HepG2 (cell line): ENCODE results near the gene KRT15. TPM values are rescaled to one million over a fixed set of nuclear protein-coding genes. Genes with fewer than 3 reads are reported as not detected.

Source experiments
- ATAC-seq: fragments of 200-7000 bp; cut with Tn5 transposase; 3 replicates; pipeline ENCODE4 v1.9.1; 2020; ENCODE audit warnings: mild to moderate bottlenecking, moderate library complexity
- BruUV-seq: library from RNA; stranded (reverse); fragments of 400-500 nt; replicated peaks from 2 replicates; lab custom pipeline; 2021; lab: Mats Ljungman, UMichigan
- CTCF ChIA-PET: fragments of 300-600 bp; formaldehyde crosslinking; extraction: SDS; loops from one replicate; lab custom pipeline; 2021; ENCODE audit warnings: low total read pairs, inconsistent platforms, low intra/inter-chr PET ratio; lab: Yijun Ruan, JAX
- POLR2A ChIA-PET: fragments of 350-600 bp; sonication (Branson Sonifier 250); formaldehyde crosslinking; loops from one replicate; lab custom pipeline; 2020; ENCODE audit warnings: antibody characterized with exemption, inconsistent platforms; lab: Yijun Ruan, JAX
- DNase-seq: peaks from one replicate; pipeline ENCODE4 v3.0.0-alpha.2; 2015; ENCODE audit warnings: low spot score
- FAIRE-seq: peaks from 3 replicates; lab custom pipeline; 2011; peaks lifted over from hg19 to GRCh38; lab: Jason Lieb, UNC
- H2AFZ ChIP-seq: one replicate; pipeline ENCODE4 v1.6.1; 2011; ENCODE audit warnings: low read length, inconsistent platforms
- H3K27ac ChIP-seq: fragments of 300-600 bp; 3 replicates; pipeline ENCODE4 v1.8.0; 2011; ENCODE audit warnings: mixed run types, mild to moderate bottlenecking, mixed read lengths, low read length, inconsistent platforms; ENCODE audit not compliant: insufficient read depth; ENCODE audit errors: extremely low read length
- H3K27me3 ChIP-seq, 2 experiments: fragments of 200-600 bp in 1 of 2; 2 replicates in 1 of 2; 3 replicates in 1 of 2; pipeline versions ENCODE4 v1.6.0 to v1.8.0; 2011; ENCODE audit warnings: low read length in 2 of 2, mild to moderate bottlenecking in 2 of 2, moderate library complexity in 2 of 2, inconsistent platforms in 1 of 2; ENCODE audit not compliant: insufficient read depth in 2 of 2, control insufficient read depth in 1 of 2
- H3K36me3 ChIP-seq, 2 experiments: fragments of 200-600 bp in 1 of 2; replicated peaks in 1 of 2; 2 replicates in 1 of 2; 3 replicates in 1 of 2; pipeline versions ENCODE4 v1.5.1 to v1.8.0; 2011; ENCODE audit warnings: low read length in 2 of 2, inconsistent platforms in 1 of 2; ENCODE audit not compliant: insufficient read depth in 2 of 2, control insufficient read depth in 1 of 2
- H3K4me1 ChIP-seq: 2 replicates; pipeline ENCODE4 v1.5.1; 2012; ENCODE audit warnings: low read length, inconsistent platforms; ENCODE audit not compliant: insufficient read depth
- H3K4me2 ChIP-seq: 2 replicates; pipeline ENCODE4 v1.6.0; 2011; ENCODE audit warnings: low read depth, low read length, inconsistent platforms
- H3K4me3 ChIP-seq, 3 experiments: fragments of 200-600 bp in 1 of 3; sonication (generic), shearing (Covaris generic) in 1 of 3; replicated peaks in 1 of 3; 2 replicates each; pipeline ENCODE4 v1.5.1; 2011 to 2016; ENCODE audit warnings: low read length in 3 of 3, inconsistent platforms in 2 of 3, low read depth in 2 of 3, mild to moderate bottlenecking in 2 of 3, control low read depth in 1 of 3, mixed read lengths in 1 of 3; ENCODE audit not compliant: insufficient read depth in 1 of 3
- H3K79me2 ChIP-seq: one replicate; pipeline ENCODE4 v1.6.1; 2011; ENCODE audit warnings: low read length, inconsistent platforms; ENCODE audit not compliant: insufficient read depth
- H3K9ac ChIP-seq: 2 replicates; pipeline ENCODE4 v1.6.0; 2011; ENCODE audit warnings: mild to moderate bottlenecking, low read depth, low read length, inconsistent platforms; ENCODE audit not compliant: insufficient read depth
- H3K9me3 ChIP-seq: 2 replicates; pipeline ENCODE4 v1.5.1; 2012; ENCODE audit warnings: mild to moderate bottlenecking, low read length
- H4K20me1 ChIP-seq: 2 replicates; pipeline ENCODE4 v1.6.0; 2011; ENCODE audit warnings: inconsistent platforms, mild to moderate bottlenecking, low read length, moderate library complexity; ENCODE audit not compliant: insufficient read depth
- ATAD3A ChIP-seq: sonication (generic); formaldehyde crosslinking; IDR thresholded peaks from 2 replicates; pipeline ENCODE4 v1.4.0; 2020; ENCODE audit warnings: missing genetic modification reagents
- CHD2 ChIP-seq: IDR thresholded peaks from 2 replicates; pipeline ENCODE4 v1.6.1; 2011; ENCODE audit warnings: low read depth, low read length, improper control_type of control experiment
- GABPB1 ChIP-seq: IDR thresholded peaks from 2 replicates; pipeline ENCODE4 v1.6.1; 2016; ENCODE audit warnings: mild to moderate bottlenecking, missing genetic modification reagents, moderate library complexity, missing compliant biosample characterization
- HOXA3 ChIP-seq: sonication (generic); formaldehyde crosslinking; IDR thresholded peaks from 2 replicates; pipeline ENCODE4 v1.5.0; 2020; ENCODE audit warnings: missing genetic modification reagents
- ISL2 ChIP-seq: sonication (generic); formaldehyde crosslinking; IDR thresholded peaks from 2 replicates; pipeline ENCODE4 v1.5.0; 2020; ENCODE audit warnings: missing genetic modification reagents
- MXD4 ChIP-seq: IDR thresholded peaks from 2 replicates; pipeline ENCODE4 v1.6.1; 2016; ENCODE audit warnings: mild to moderate bottlenecking, missing biosample characterization, missing genetic modification reagents
- SALL2 ChIP-seq: sonication (generic); formaldehyde crosslinking; IDR thresholded peaks from 2 replicates; pipeline ENCODE4 v1.8.1; 2023; ENCODE audit warnings: mild to moderate bottlenecking, missing genetic modification reagents, inconsistent platforms
- TGIF2 ChIP-seq: IDR thresholded peaks from 2 replicates; pipeline ENCODE4 v1.6.1; 2016; ENCODE audit warnings: control low read depth, missing compliant biosample characterization
- ZBTB4 ChIP-seq: sonication (generic); formaldehyde crosslinking; IDR thresholded peaks from 2 replicates; pipeline ENCODE4 v1.4.0; 2020; ENCODE audit warnings: missing genetic modification reagents, mild to moderate bottlenecking, borderline replicate concordance
- ZBTB46 ChIP-seq: sonication (generic); formaldehyde crosslinking; IDR thresholded peaks from 2 replicates; pipeline ENCODE4 v1.4.0; 2020; ENCODE audit warnings: mild to moderate bottlenecking, missing genetic modification reagents, borderline replicate concordance
- ZNF460 ChIP-seq: sonication (generic); formaldehyde crosslinking; IDR thresholded peaks from 2 replicates; pipeline ENCODE4 v1.5.1; 2020; ENCODE audit warnings: missing genetic modification reagents, mild to moderate bottlenecking, borderline replicate concordance
- WGBS: methylation state at CpG from one replicate; pipeline ENCODE4 v1.1.6; 2017; ENCODE audit warnings: low lambda C conversion rate; 5-methylcytosine and 5-hydroxymethylcytosine counted together
- in situ Hi-C: cut with HindIII; loops from 2 replicates; pipeline ENCODE4 v1.10.0; 2017; ENCODE audit warnings: low pct_unique_long_range_greater_than_20kb; ENCODE audit not compliant: extremely low pct_ligation_motif_present
- intact Hi-C: fragments of 100-400 bp; cut with micrococcal nuclease; formaldehyde crosslinking; loops from one replicate; pipeline ENCODE4 v1.10.0; 2022; ENCODE audit not compliant: unreplicated experiment
- polyA plus RNA-seq, 8 experiments: library from polyadenylated mRNA; depleted of rRNA in 3 of 8; stranded (reverse) in 7 of 8; unstranded in 1 of 8; fragments of >200 nt; fragmentation: Illumina TruSeq in 4 of 8; extraction: Trizol in 4 of 8; gene quantifications; 2 replicates each; pipeline versions ENCODE4 v1.2.1 to v1.2.3, GENCODE V29; 2011 to 2016; ENCODE audit warnings: low read depth in 4 of 8, missing spikeins in 1 of 8, mixed read lengths in 1 of 8; ENCODE audit not compliant: insufficient read depth in 1 of 8
- total RNA-seq, 5 experiments: library from RNA; depleted of rRNA; stranded (reverse); fragments of >200 nt; fragmentation: Illumina TruSeq; extraction: Trizol; gene quantifications; 2 replicates each; pipeline ENCODE4 v1.2.3, GENCODE V29; 2016; ENCODE audit warnings: low read depth in 1 of 5
- TF ChIP-seq, protein P1 (sequence below): sonication (generic); formaldehyde crosslinking; IDR thresholded peaks from 2 replicates; pipeline ENCODE4 v1.4.0; 2020; ENCODE audit warnings: missing genetic modification reagents, borderline replicate concordance

The KRT15 gene
- total and polyA plus RNA-seq, 2 of the 13 experiments (the other 11 are each of a cell fraction or from before 2014, with no cell fraction given) = 0.46 to 0.63 TPM

DNA sequence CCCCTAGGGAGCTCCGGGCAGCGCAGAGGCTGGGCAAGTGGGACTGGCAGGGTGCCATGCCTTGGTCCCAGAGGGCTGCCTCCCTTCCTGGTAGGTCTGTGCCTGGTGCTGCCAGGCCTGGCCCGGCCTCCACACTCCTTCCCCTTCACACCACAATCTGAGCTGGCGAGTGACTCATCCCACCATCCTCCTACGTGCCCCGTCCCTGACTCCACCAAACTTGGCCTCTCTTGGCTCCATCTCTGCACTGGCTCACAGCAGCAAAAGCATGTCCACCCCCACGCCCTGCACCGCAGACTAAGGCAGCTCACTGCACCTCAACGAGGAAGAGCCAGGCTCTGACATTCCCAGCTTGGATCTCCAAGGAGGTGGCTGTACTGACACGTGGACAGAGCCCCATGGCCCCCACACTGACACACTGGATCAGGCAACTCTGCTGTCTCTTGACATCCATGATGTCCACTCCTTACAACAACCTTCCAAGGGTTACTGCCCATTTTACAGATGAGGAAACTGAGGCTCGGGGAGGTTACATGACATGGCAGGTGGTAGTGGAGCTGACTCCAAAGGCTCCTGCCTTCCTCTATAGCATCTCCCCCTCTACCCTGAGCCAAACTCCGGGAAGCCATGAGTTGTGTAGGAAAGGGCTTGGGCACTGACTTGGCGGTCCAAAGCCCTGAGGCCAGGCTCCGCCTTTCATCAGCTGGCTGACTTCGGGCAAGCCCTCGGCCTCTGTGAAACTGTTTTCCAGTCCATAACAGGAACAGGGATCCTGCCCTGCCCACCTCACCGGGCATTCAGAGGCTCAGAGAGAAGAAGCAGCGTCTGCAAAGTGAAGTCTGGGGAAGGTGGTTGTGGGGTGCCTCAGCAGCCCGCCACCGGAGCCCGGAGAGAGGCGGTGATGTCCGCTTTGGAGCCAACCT is 29.5 kb upstream of the KRT15 start (continued):
- TF ChIP-seq ZNF460 (CRISPR knock-in tag) (no peak), ATAD3A (CRISPR knock-in tag) (no peak)
- TF ChIP-seq, protein P1, sequence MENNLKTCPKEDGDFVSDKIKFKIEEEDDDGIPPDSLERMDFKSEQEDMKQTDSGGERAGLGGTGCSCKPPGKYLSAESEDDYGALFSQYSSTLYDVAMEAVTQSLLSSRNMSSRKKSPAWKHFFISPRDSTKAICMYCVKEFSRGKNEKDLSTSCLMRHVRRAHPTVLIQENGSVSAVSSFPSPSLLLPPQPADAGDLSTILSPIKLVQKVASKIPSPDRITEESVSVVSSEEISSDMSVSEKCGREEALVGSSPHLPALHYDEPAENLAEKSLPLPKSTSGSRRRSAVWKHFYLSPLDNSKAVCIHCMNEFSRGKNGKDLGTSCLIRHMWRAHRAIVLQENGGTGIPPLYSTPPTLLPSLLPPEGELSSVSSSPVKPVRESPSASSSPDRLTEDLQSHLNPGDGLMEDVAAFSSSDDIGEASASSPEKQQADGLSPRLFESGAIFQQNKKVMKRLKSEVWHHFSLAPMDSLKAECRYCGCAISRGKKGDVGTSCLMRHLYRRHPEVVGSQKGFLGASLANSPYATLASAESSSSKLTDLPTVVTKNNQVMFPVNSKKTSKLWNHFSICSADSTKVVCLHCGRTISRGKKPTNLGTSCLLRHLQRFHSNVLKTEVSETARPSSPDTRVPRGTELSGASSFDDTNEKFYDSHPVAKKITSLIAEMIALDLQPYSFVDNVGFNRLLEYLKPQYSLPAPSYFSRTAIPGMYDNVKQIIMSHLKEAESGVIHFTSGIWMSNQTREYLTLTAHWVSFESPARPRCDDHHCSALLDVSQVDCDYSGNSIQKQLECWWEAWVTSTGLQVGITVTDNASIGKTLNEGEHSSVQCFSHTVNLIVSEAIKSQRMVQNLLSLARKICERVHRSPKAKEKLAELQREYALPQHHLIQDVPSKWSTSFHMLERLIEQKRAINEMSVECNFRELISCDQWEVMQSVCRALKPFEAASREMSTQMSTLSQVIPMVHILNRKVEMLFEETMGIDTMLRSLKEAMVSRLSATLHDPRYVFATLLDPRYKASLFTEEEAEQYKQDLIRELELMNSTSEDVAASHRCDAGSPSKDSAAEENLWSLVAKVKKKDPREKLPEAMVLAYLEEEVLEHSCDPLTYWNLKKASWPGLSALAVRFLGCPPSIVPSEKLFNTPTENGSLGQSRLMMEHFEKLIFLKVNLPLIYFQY (CRISPR knock-in tag) = no peak

DNA sequence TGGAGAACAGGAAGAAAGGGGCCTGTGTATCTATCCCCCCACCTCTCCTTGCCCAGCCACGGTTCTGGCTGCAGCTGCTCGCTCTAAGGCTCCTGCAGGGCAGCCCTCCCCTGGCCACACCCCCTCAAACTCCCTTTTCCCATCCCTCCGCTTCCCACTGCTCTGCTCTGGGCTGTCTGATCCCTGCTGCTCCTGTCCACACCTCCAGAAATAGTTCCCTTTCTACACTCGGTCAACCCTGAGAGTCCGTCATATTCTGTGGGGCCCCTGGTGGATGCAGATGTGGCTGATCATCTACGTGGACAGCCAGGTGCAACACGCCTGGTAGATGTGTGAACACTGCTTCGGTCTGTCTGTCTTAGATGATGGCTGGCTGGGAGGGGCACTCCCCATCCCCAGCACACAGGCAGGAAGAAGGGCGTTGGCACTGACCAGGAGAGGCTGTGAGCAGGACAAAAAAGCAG is 28.7 kb upstream of the KRT15 start:
- DNase-seq (no peak), FAIRE-seq (no peak), ATAC-seq (no peak)
- H3K36me3 ChIP-seq = no peaks in the 10 kb centered on the region
- ChIA-PET CTCF (interaction anchor here (2.6 to 6.3 kb wide), 2 partner anchors 115 to 691 kb away, joined by 11 to 84 read pairs; no protein-coding TSS in a partner anchor), POLR2A (interaction anchor here (2.8 to 3.3 kb wide), 2 partner anchors 17 to 19 kb away, joined by 8 to 26 read pairs; partner anchors contain the start of gene KRT19)
- peaks cover 48% of the 10 kb centered on the region for H3K4me1 ChIP-seq
- 29% methylated on average over 9 of the region's 9 CpGs for WGBS
- no peaks in the 10 kb centered on the region for H3K79me2 ChIP-seq
- no peak overlapping the region for H2AFZ ChIP-seq
- no peaks in the 10 kb centered on the region for H3K9me3 ChIP-seq
- in situ Hi-C loops (loop anchor here (5.0 kb wide), 2 partner anchors 60 to 115 kb away; partner anchors contain the start of gene KRT36), intact Hi-C loops (no loop called here)
- H3K9ac ChIP-seq = no peak overlapping the region
- no TSS peak for BruUV-seq
- peaks cover 4 to 16% of the 10 kb centered on the region in 2 experiments; a peak in 3 of 5 replicates for H3K27me3 ChIP-seq
- no peak overlapping the region for H3K4me2 ChIP-seq
- H3K27ac ChIP-seq = no peak overlapping the region
- H3K4me3 ChIP-seq = no peak overlapping the region
- no peaks in the 10 kb centered on the region for H4K20me1 ChIP-seq
- TF ChIP-seq CHD2 = no peak
- TF ChIP-seq ZBTB46 = no peak
- no peak for TF ChIP-seq ISL2 (CRISPR knock-in tag)
- TF ChIP-seq GABPB1 (CRISPR knock-in tag) = no peak
- TF ChIP-seq ZBTB4 (CRISPR knock-in tag) = no peak
- TF ChIP-seq SALL2 (CRISPR knock-in tag) = no peak
- TF ChIP-seq MXD4 (CRISPR knock-in tag) = no peak
- no peak for TF ChIP-seq HOXA3
- no peak for TF ChIP-seq TGIF2 (CRISPR knock-in tag)
